ENCODE measurements around the gene CPEB1. TPM values are rescaled to one million over a fixed set of nuclear protein-coding genes. Genes with fewer than 3 reads are reported as not detected.

CPEB1 gene
- total and polyA plus RNA-seq, 2 of the 13 experiments (the other 11 are each of a cell fraction or from before 2014, with no cell fraction given) = 0.03 to 0.07 TPM

GRCh38 chr15:82648257-82649103, 1.3 kb upstream of the CPEB1 start:
- in situ Hi-C loops (cut with HindIII; ENCODE audit: extremely low pct_ligation_motif_present, low pct_unique_long_range_greater_than_20kb) = no loop called here
- no peak for TF ChIP-seq CREM (IDR thresholded peaks at IDR 0.05)
- no peak for TF ChIP-seq CREM (CRISPR knock-in tag; IDR thresholded peaks at IDR 0.05)
- TF ChIP-seq NRL (CRISPR knock-in tag; IDR thresholded peaks at IDR 0.05; ENCODE audit: borderline replicate concordance) = no peak
- TF ChIP-seq ZNF713 (CRISPR knock-in tag; IDR thresholded peaks at IDR 0.05) = no peak
- no peak for TF ChIP-seq ZNF710 (CRISPR knock-in tag; IDR thresholded peaks at IDR 0.05; ENCODE audit: borderline replicate concordance)
- no peak for TF ChIP-seq CAMTA2 (CRISPR knock-in tag; IDR thresholded peaks at IDR 0.05; ENCODE audit: borderline replicate concordance)
- no peak for TF ChIP-seq ZUFSP (CRISPR knock-in tag; IDR thresholded peaks at IDR 0.05; ENCODE audit: borderline replicate concordance)
- TF ChIP-seq NR2F1 (CRISPR knock-in tag; IDR thresholded peaks at IDR 0.05) = no peak
- TF ChIP-seq BCL6 (CRISPR knock-in tag; IDR thresholded peaks at IDR 0.05) = no peak
- peaks cover 4 to 35% of the 10 kb centered on the region in 2 experiments; a peak in 3 of 5 replicates for H3K27me3 ChIP-seq (ENCODE audit: control insufficient read depth in 1 of 2, insufficient read depth in 2 of 2, low read length in 2 of 2)
- no peaks in the 10 kb centered on the region for H4K20me1 ChIP-seq (ENCODE audit: insufficient read depth, low read length)
- no peak overlapping the region for H3K4me3 ChIP-seq (replicated peaks in 1 of 3; ENCODE audit: insufficient read depth in 1 of 3, low read depth in 2 of 3, low read length in 3 of 3)
- no peak overlapping the region for H2AFZ ChIP-seq (ENCODE audit: low read length)
- intact Hi-C loops (cut with micrococcal nuclease; ENCODE audit: unreplicated experiment) = no loop called here
- H3K4me2 ChIP-seq (ENCODE audit: low read depth, low read length) = no peak overlapping the region
- no TSS peak for BruUV-seq (replicated peaks)
- ChIA-PET POLR2A (no interaction called here), CTCF (ENCODE audit: low intra/inter-chr PET ratio, low total read pairs) (no interaction called here)
- no peaks in the 10 kb centered on the region for H3K9me3 ChIP-seq (ENCODE audit: low read length)
- H3K79me2 ChIP-seq (ENCODE audit: insufficient read depth, low read length) = no peaks in the 10 kb centered on the region
- WGBS (ENCODE audit: low lambda C conversion rate) = 42% methylated on average over 32 of the region's 41 CpGs
- FAIRE-seq (no peak), ATAC-seq (no peak), DNase-seq (ENCODE audit: low spot score) (no peak)
- H3K27ac ChIP-seq (ENCODE audit: extremely low read length, insufficient read depth, low read length) = no peak overlapping the region
- no peaks in the 10 kb centered on the region for H3K4me1 ChIP-seq (ENCODE audit: insufficient read depth, low read length)
- no peak overlapping the region for H3K9ac ChIP-seq (ENCODE audit: insufficient read depth, low read depth, low read length)
- no peaks in the 10 kb centered on the region for H3K36me3 ChIP-seq (replicated peaks in 1 of 2; ENCODE audit: control insufficient read depth in 1 of 2, insufficient read depth in 2 of 2, low read length in 2 of 2)

All from HepG2 (cell line).